PC-3 (cell line): Measurements from ENCODE around the gene NR2F6. TPM values are rescaled to one million over a fixed set of nuclear protein-coding genes. Genes with fewer than 3 reads are reported as not detected.

ENCODE experiments used
- ATAC-seq: fragments of 200-7000 bp; cut with Tn5 transposase; 2 replicates; pipeline ENCODE4 v1.9.1; 2020; ENCODE audit warnings: mild to moderate bottlenecking, moderate library complexity
- BruUV-seq: library from RNA; stranded (reverse); fragments of 400-500 nt; replicated peaks from 2 replicates; lab custom pipeline; 2021; lab: Mats Ljungman, UMichigan
- CTCF ChIA-PET: fragments of 300-600 bp; sonication (Branson Sonifier 250); formaldehyde crosslinking; loops from one replicate; lab custom pipeline; 2022; ENCODE audit warnings: antibody characterized with exemption; lab: Charles Lee
- POLR2A ChIA-PET: fragments of 300-600 bp; sonication (Branson Sonifier 250); formaldehyde crosslinking; loops from one replicate; lab custom pipeline; 2022; ENCODE audit warnings: antibody characterized with exemption; ENCODE audit not compliant: unreplicated experiment; lab: Charles Lee
- DNase-seq: peaks from one replicate; pipeline ENCODE4 v3.0.0-alpha.2; 2015
- H2AFZ ChIP-seq: fragments of 300-600 bp; sonication (generic); 2 replicates; pipeline ENCODE4 v1.6.0; 2016; ENCODE audit warnings: antibody characterized with exemption, low read length
- H3F3A ChIP-seq: fragments of 300-600 bp; sonication (generic); one replicate; pipeline ENCODE4 v1.6.0; 2017; ENCODE audit warnings: antibody characterized with exemption, low read length, control low read depth, mild to moderate bottlenecking; ENCODE audit not compliant: unreplicated experiment
- H3K27ac ChIP-seq: fragments of 300-600 bp; sonication (generic); 2 replicates; pipeline ENCODE4 v1.5.1; 2016; ENCODE audit warnings: mild to moderate bottlenecking, low read length
- H3K27me3 ChIP-seq: fragments of 300-600 bp; sonication (generic); 2 replicates; pipeline ENCODE4 v1.6.1; 2016; ENCODE audit warnings: low read length, mixed read lengths
- H3K36me3 ChIP-seq: fragments of 300-600 bp; sonication (generic); 2 replicates; pipeline ENCODE4 v1.6.1; 2016; ENCODE audit warnings: low read depth, mixed run types, low read length, mixed read lengths
- H3K4me1 ChIP-seq: fragments of 300-600 bp; sonication (generic); 2 replicates; pipeline ENCODE4 v1.5.1; 2016; ENCODE audit warnings: low read length; ENCODE audit not compliant: insufficient read depth
- H3K4me2 ChIP-seq: fragments of 300-600 bp; sonication (generic); 2 replicates; pipeline ENCODE4 v1.6.0; 2016; ENCODE audit warnings: low read length
- H3K4me3 ChIP-seq: fragments of 300-600 bp; sonication (generic); 2 replicates; pipeline ENCODE4 v1.5.1; 2016; ENCODE audit warnings: mild to moderate bottlenecking, low read length, mixed read lengths
- H3K79me2 ChIP-seq: fragments of 300-600 bp; sonication (generic); 2 replicates; pipeline ENCODE4 v1.6.1; 2017; ENCODE audit warnings: low read length, mixed read lengths
- H3K9ac ChIP-seq: fragments of 300-600 bp; sonication (generic); 2 replicates; pipeline ENCODE4 v1.6.0; 2016; ENCODE audit warnings: mild to moderate bottlenecking, low read length
- H3K9me2 ChIP-seq: fragments of 300-600 bp; sonication (generic); replicated peaks from 2 replicates; pipeline ENCODE4 v1.6.1; 2016; ENCODE audit warnings: mixed run types, low read length, mixed read lengths
- H3K9me3 ChIP-seq: fragments of 300-600 bp; sonication (generic); 2 replicates; pipeline ENCODE4 v1.6.1; 2016; ENCODE audit warnings: low read length, mixed read lengths
- H4K20me1 ChIP-seq: fragments of 300-600 bp; sonication (generic); 2 replicates; pipeline ENCODE4 v1.6.1; 2016; ENCODE audit warnings: low read length, mixed read lengths
- CTCF ChIP-seq: fragments of 300-600 bp; sonication (generic); conservative IDR thresholded peaks from 2 replicates; pipeline ENCODE4 v1.5.1; 2017; ENCODE audit warnings: antibody characterized with exemption, low read depth, mild to moderate bottlenecking, low read length
- EZH2 ChIP-seq: fragments of 300-600 bp; sonication (generic); IDR thresholded peaks from one replicate; pipeline ENCODE4 v1.6.1; 2017; ENCODE audit warnings: antibody characterized with exemption, mild to moderate bottlenecking, low read length; ENCODE audit not compliant: unreplicated experiment
- EZH2phosphoT487 ChIP-seq: fragments of 300-600 bp; sonication (generic); IDR thresholded peaks from 2 replicates; pipeline ENCODE4 v1.6.1; 2018; ENCODE audit warnings: mild to moderate bottlenecking, antibody characterized with exemption, low read length, borderline replicate concordance
- intact Hi-C: fragments of 100-400 bp; cut with micrococcal nuclease; formaldehyde crosslinking; loops from 2 replicates; pipeline ENCODE4 v1.9.0; 2023
- total RNA-seq: library from RNA; depleted of rRNA; stranded (reverse); fragments of >200 nt; gene quantifications from 2 replicates; pipeline ENCODE4 v1.2.3, GENCODE V29; 2014

Gene NR2F6
- total RNA-seq, 1 experiment from 2014 or later: 134 TPM

- DNase-seq (no peak), ATAC-seq (no peak)
- Histone ChIP-seq H3F3A (no peaks in the 10 kb centered on the region), H4K20me1 (no peaks in the 10 kb centered on the region), H3K9ac (no peak overlapping the region), H3K27me3 (no peaks in the 10 kb centered on the region), H3K4me3 (no peak overlapping the region), H3K4me1 (no peaks in the 10 kb centered on the region), H3K27ac (no peak overlapping the region), H3K9me2 (no peaks in the 10 kb centered on the region), H3K4me2 (no peak overlapping the region), H3K36me3 (peaks cover 5% of the 10 kb centered on the region), H3K9me3 (no peaks in the 10 kb centered on the region), H2AFZ (no peak overlapping the region), H3K79me2 (no peaks in the 10 kb centered on the region)
- CTCF ChIA-PET: no interaction called here
- BruUV-seq: no TSS peak
- no peak for TF ChIP-seq EZH2
- TF ChIP-seq EZH2phosphoT487: no peak
- TF ChIP-seq CTCF: no peak
- POLR2A ChIA-PET: no interaction called here
- intact Hi-C loops: no loop called here
Measured at GRCh38 chr19:17185590-17185989, 60.1 kb downstream of the NR2F6 start.

DNA sequence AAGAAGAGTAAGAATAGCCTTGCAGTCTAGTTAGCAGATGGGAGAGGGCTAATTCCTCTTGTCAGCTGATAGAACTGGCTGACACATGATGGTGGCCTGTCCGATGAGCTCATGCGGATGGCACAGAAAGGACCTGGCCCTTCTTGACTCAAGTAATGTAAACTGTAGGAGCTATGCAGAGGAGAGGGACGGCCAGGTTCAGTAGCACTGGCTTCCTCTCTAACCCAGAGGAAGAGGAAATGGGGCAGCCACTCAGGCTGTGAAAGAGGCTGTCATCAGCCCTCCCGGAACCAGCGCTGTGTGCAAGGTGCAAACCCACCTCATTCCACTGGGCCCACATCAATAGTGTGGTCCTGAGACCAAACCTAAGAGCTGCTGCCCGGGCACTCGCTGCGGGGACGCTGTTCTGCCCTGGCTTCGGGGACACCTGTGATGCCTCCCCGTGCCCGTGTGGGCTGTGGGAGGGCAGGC lies 61.3 kb downstream of the NR2F6 start:
- POLR2A ChIA-PET: no interaction called here
- no TSS peak for BruUV-seq
- H3K27me3 ChIP-seq: no peaks in the 10 kb centered on the region
- ATAC-seq: no peak
- H3K4me1 ChIP-seq: no peaks in the 10 kb centered on the region
- H2AFZ ChIP-seq: no peak overlapping the region
- no peaks in the 10 kb centered on the region for H4K20me1 ChIP-seq
- H3K9ac ChIP-seq: no peak overlapping the region
- H3F3A ChIP-seq: no peaks in the 10 kb centered on the region
- H3K36me3 ChIP-seq: peaks cover 5% of the 10 kb centered on the region
- TF ChIP-seq EZH2phosphoT487 (no peak), EZH2 (no peak), CTCF (no peak)
- no peaks in the 10 kb centered on the region for H3K9me3 ChIP-seq
- no peaks in the 10 kb centered on the region for H3K9me2 ChIP-seq
- H3K79me2 ChIP-seq: no peaks in the 10 kb centered on the region
- intact Hi-C loops: no loop called here
- H3K4me3 ChIP-seq: no peak overlapping the region
- H3K4me2 ChIP-seq: no peak overlapping the region
- DNase-seq: no peak
- no peak overlapping the region for H3K27ac ChIP-seq
- CTCF ChIA-PET: no interaction called here

- H3K9me2 ChIP-seq: no peaks in the 10 kb centered on the region
- ATAC-seq: no peak
- TF ChIP-seq EZH2phosphoT487: no peak
- no peak for TF ChIP-seq CTCF
- no peak for TF ChIP-seq EZH2
- H3K27me3 ChIP-seq: no peaks in the 10 kb centered on the region
- no peak overlapping the region for H2AFZ ChIP-seq
- H3K4me2 ChIP-seq: no peak overlapping the region
- ChIA-PET POLR2A (no interaction called here), CTCF (no interaction called here)
- no peak overlapping the region for H3K27ac ChIP-seq
- H3K36me3 ChIP-seq: peaks cover 5% of the 10 kb centered on the region
- intact Hi-C loops: no loop called here
- no peak overlapping the region for H3K4me3 ChIP-seq
- no peaks in the 10 kb centered on the region for H3K79me2 ChIP-seq
- H3K4me1 ChIP-seq: no peaks in the 10 kb centered on the region
- no peaks in the 10 kb centered on the region for H3F3A ChIP-seq
- BruUV-seq: TSS peak; percentile 32
- H4K20me1 ChIP-seq: no peaks in the 10 kb centered on the region
- no peak overlapping the region for H3K9ac ChIP-seq
- no peaks in the 10 kb centered on the region for H3K9me3 ChIP-seq
- no peak for DNase-seq
Measured at GRCh38 chr19:17183858-17184321, 61.8 kb downstream of the NR2F6 start.
